Upper lobe of left lung (tissue), 4 donors: ENCODE measurements around the gene CNFN.

Experiments used
- CTCF ChIP-seq, 6 experiments: fragments of 450-650 bp in 4 of 6; fragments of 200-600 bp in 2 of 6; sonication (generic) in 2 of 6; IDR thresholded peaks; one replicate each; pipeline ENCODE4 v1.5.1; 2016 to 2019; ENCODE audit warnings: antibody characterized with exemption in 6 of 6
- POLR2A ChIP-seq, 4 donors: fragments of 450-650 bp; IDR thresholded peaks; one replicate each; pipeline ENCODE4 v1.5.1; 2016 to 2017; ENCODE audit warnings: antibody characterized with exemption in 4 of 4, mild to moderate bottlenecking in 2 of 4

GRCh38 chr19:42400404-42400803, 10.3 kb upstream of the CNFN start:
- TF ChIP-seq CTCF (IDR thresholded peaks at IDR 0.05) (no peak), POLR2A (IDR thresholded peaks at IDR 0.05) (no peak)
